ENCODE results near the gene PDZD4.

Gene PDZD4

GRCh38 chrX:153873282-153874084 is 43.1 kb upstream of the PDZD4 start:
- H3K27me3 ChIP-seq (replicated peaks; ENCODE audit: control insufficient read depth, insufficient read depth, low read length, poor library complexity, severe bottlenecking): peaks cover 4% of the 10 kb centered on the region
- H3K27ac ChIP-seq (ENCODE audit: insufficient read depth, low read length, poor library complexity, severe bottlenecking): no peak overlapping the region
- no peak for DNase-seq
- no peak overlapping the region for H3K4me3 ChIP-seq (ENCODE audit: insufficient read depth, low read depth, low read length, poor library complexity, severe bottlenecking)
- H3K36me3 ChIP-seq (ENCODE audit: control insufficient read depth, insufficient read depth, low read length): no peaks in the 10 kb centered on the region
- H3K9me3 ChIP-seq (ENCODE audit: control insufficient read depth, low read length): no peaks in the 10 kb centered on the region
- H3K4me1 ChIP-seq (ENCODE audit: control insufficient read depth, insufficient read depth, low read length, poor library complexity, severe bottlenecking): no peaks in the 10 kb centered on the region

- no peak overlapping the region for H3K4me3 ChIP-seq (ENCODE audit: insufficient read depth, low read depth, low read length, poor library complexity, severe bottlenecking)
- H3K4me1 ChIP-seq (ENCODE audit: control insufficient read depth, insufficient read depth, low read length, poor library complexity, severe bottlenecking): no peaks in the 10 kb centered on the region
- DNase-seq: no peak
- no peaks in the 10 kb centered on the region for H3K9me3 ChIP-seq (ENCODE audit: control insufficient read depth, low read length)
- no peaks in the 10 kb centered on the region for H3K36me3 ChIP-seq (ENCODE audit: control insufficient read depth, insufficient read depth, low read length)
- peaks cover 4% of the 10 kb centered on the region for H3K27me3 ChIP-seq (replicated peaks; ENCODE audit: control insufficient read depth, insufficient read depth, low read length, poor library complexity, severe bottlenecking)
- H3K27ac ChIP-seq (ENCODE audit: insufficient read depth, low read length, poor library complexity, severe bottlenecking): no peak overlapping the region
Measured at GRCh38 chrX:153871946-153872878, 41.9 kb upstream of the PDZD4 start.

GRCh38 chrX:153871451-153871850 is 41.1 kb upstream of the PDZD4 start:
- DNase-seq: no peak
- no peak overlapping the region for H3K4me3 ChIP-seq (ENCODE audit: insufficient read depth, low read depth, low read length, poor library complexity, severe bottlenecking)
- no peaks in the 10 kb centered on the region for H3K36me3 ChIP-seq (ENCODE audit: control insufficient read depth, insufficient read depth, low read length)
- peaks cover 4% of the 10 kb centered on the region for H3K27me3 ChIP-seq (replicated peaks; ENCODE audit: control insufficient read depth, insufficient read depth, low read length, poor library complexity, severe bottlenecking)
- no peak overlapping the region for H3K27ac ChIP-seq (ENCODE audit: insufficient read depth, low read length, poor library complexity, severe bottlenecking)
- H3K4me1 ChIP-seq (ENCODE audit: control insufficient read depth, insufficient read depth, low read length, poor library complexity, severe bottlenecking): no peaks in the 10 kb centered on the region
- H3K9me3 ChIP-seq (ENCODE audit: control insufficient read depth, low read length): no peaks in the 10 kb centered on the region

- Histone ChIP-seq H3K4me3 (ENCODE audit: insufficient read depth, low read depth, low read length, poor library complexity, severe bottlenecking) (no peak overlapping the region), H3K36me3 (ENCODE audit: control insufficient read depth, insufficient read depth, low read length) (no peaks in the 10 kb centered on the region), H3K9me3 (ENCODE audit: control insufficient read depth, low read length) (no peaks in the 10 kb centered on the region), H3K27ac (ENCODE audit: insufficient read depth, low read length, poor library complexity, severe bottlenecking) (no peak overlapping the region), H3K4me1 (ENCODE audit: control insufficient read depth, insufficient read depth, low read length, poor library complexity, severe bottlenecking) (no peaks in the 10 kb centered on the region), H3K27me3 (replicated peaks; ENCODE audit: control insufficient read depth, insufficient read depth, low read length, poor library complexity, severe bottlenecking) (peaks cover under 1% of the 10 kb centered on the region)
- DNase-seq: no peak
Measured at GRCh38 chrX:153870791-153871360, 40.5 kb upstream of the PDZD4 start.

GRCh38 chrX:153870288-153870690 is 39.9 kb upstream of the PDZD4 start:
- Histone ChIP-seq H3K4me1 (ENCODE audit: control insufficient read depth, insufficient read depth, low read length, poor library complexity, severe bottlenecking) (no peaks in the 10 kb centered on the region), H3K27me3 (replicated peaks; ENCODE audit: control insufficient read depth, insufficient read depth, low read length, poor library complexity, severe bottlenecking) (no peaks in the 10 kb centered on the region), H3K27ac (ENCODE audit: insufficient read depth, low read length, poor library complexity, severe bottlenecking) (no peak overlapping the region), H3K36me3 (ENCODE audit: control insufficient read depth, insufficient read depth, low read length) (no peaks in the 10 kb centered on the region), H3K9me3 (ENCODE audit: control insufficient read depth, low read length) (no peaks in the 10 kb centered on the region), H3K4me3 (ENCODE audit: insufficient read depth, low read depth, low read length, poor library complexity, severe bottlenecking) (no peak overlapping the region)
- no peak for DNase-seq

- Histone ChIP-seq H3K9me3 (ENCODE audit: control insufficient read depth, low read length) (no peaks in the 10 kb centered on the region), H3K27ac (ENCODE audit: insufficient read depth, low read length, poor library complexity, severe bottlenecking) (no peak overlapping the region), H3K36me3 (ENCODE audit: control insufficient read depth, insufficient read depth, low read length) (no peaks in the 10 kb centered on the region), H3K4me3 (ENCODE audit: insufficient read depth, low read depth, low read length, poor library complexity, severe bottlenecking) (no peak overlapping the region), H3K4me1 (ENCODE audit: control insufficient read depth, insufficient read depth, low read length, poor library complexity, severe bottlenecking) (no peaks in the 10 kb centered on the region), H3K27me3 (replicated peaks; ENCODE audit: control insufficient read depth, insufficient read depth, low read length, poor library complexity, severe bottlenecking) (no peaks in the 10 kb centered on the region)
- DNase-seq: no peak
Measured at GRCh38 chrX:153869473-153870287, 39.3 kb upstream of the PDZD4 start.

- no peak overlapping the region for H3K4me3 ChIP-seq (ENCODE audit: insufficient read depth, low read depth, low read length, poor library complexity, severe bottlenecking)
- no peaks in the 10 kb centered on the region for H3K36me3 ChIP-seq (ENCODE audit: control insufficient read depth, insufficient read depth, low read length)
- H3K9me3 ChIP-seq (ENCODE audit: control insufficient read depth, low read length): no peaks in the 10 kb centered on the region
- H3K27me3 ChIP-seq (replicated peaks; ENCODE audit: control insufficient read depth, insufficient read depth, low read length, poor library complexity, severe bottlenecking): no peaks in the 10 kb centered on the region
- no peaks in the 10 kb centered on the region for H3K4me1 ChIP-seq (ENCODE audit: control insufficient read depth, insufficient read depth, low read length, poor library complexity, severe bottlenecking)
- H3K27ac ChIP-seq (ENCODE audit: insufficient read depth, low read length, poor library complexity, severe bottlenecking): no peak overlapping the region
- DNase-seq: no peak
Measured at GRCh38 chrX:153868576-153869472, 38.5 kb upstream of the PDZD4 start.

- DNase-seq: no peak
- no peak overlapping the region for H3K4me3 ChIP-seq (ENCODE audit: insufficient read depth, low read depth, low read length, poor library complexity, severe bottlenecking)
- no peak overlapping the region for H3K27ac ChIP-seq (ENCODE audit: insufficient read depth, low read length, poor library complexity, severe bottlenecking)
- no peaks in the 10 kb centered on the region for H3K36me3 ChIP-seq (ENCODE audit: control insufficient read depth, insufficient read depth, low read length)
- H3K27me3 ChIP-seq (replicated peaks; ENCODE audit: control insufficient read depth, insufficient read depth, low read length, poor library complexity, severe bottlenecking): no peaks in the 10 kb centered on the region
- H3K9me3 ChIP-seq (ENCODE audit: control insufficient read depth, low read length): no peaks in the 10 kb centered on the region
- H3K4me1 ChIP-seq (ENCODE audit: control insufficient read depth, insufficient read depth, low read length, poor library complexity, severe bottlenecking): no peaks in the 10 kb centered on the region
Measured at GRCh38 chrX:153867671-153868070, 37.3 kb upstream of the PDZD4 start.

- no peaks in the 10 kb centered on the region for H3K36me3 ChIP-seq (ENCODE audit: control insufficient read depth, insufficient read depth, low read length)
Measured at GRCh38 chrX:153867139-153867538, 36.8 kb upstream of the PDZD4 start.

More at GRCh38 chrX:153867139-153867538, 36.8 kb upstream of the PDZD4 start:
- no peaks in the 10 kb centered on the region for H3K4me1 ChIP-seq (ENCODE audit: control insufficient read depth, insufficient read depth, low read length, poor library complexity, severe bottlenecking)
- DNase-seq: no peak
- H3K27ac ChIP-seq (ENCODE audit: insufficient read depth, low read length, poor library complexity, severe bottlenecking): no peak overlapping the region
- H3K4me3 ChIP-seq (ENCODE audit: insufficient read depth, low read depth, low read length, poor library complexity, severe bottlenecking): no peak overlapping the region
- no peaks in the 10 kb centered on the region for H3K9me3 ChIP-seq (ENCODE audit: control insufficient read depth, low read length)
- no peaks in the 10 kb centered on the region for H3K27me3 ChIP-seq (replicated peaks; ENCODE audit: control insufficient read depth, insufficient read depth, low read length, poor library complexity, severe bottlenecking)
